Stimulated activated CD8-positive, alpha-beta memory T cell treated with anti-CD3 and anti-CD28 coated beads, Interleukin-15, amount 100 ng/mL, for 48 hours (primary cell): ENCODE data around the gene DAD1.
"Not testable (repeated sequence)": the region's sequence is repeated elsewhere in the genome, so short reads cannot be mapped to it uniquely, and the experiment has no call there.

Source experiments
- DNase-seq, 2 donors: peaks; one replicate each; pipeline ENCODE4 v3.0.0-alpha.2; 2020; ENCODE audit warnings: low read depth in 2 of 2

The DAD1 gene

DNA sequence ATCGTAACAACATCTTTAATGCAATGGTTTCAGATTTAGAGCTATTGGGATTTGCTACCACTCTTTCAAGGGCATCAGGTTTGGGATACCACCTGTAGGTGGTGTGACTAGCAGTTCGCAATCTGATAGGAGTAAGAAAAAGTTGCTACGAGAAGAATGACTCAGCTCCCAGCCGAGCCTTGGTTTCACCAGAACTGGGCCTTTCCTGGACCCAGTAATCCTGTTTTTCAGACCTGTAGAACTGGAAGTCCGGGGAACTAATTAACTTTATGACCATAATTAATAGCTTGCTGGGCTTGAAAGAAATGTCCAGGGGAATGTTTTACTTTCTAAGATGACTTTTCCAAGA lies 9.8 kb upstream of the DAD1 start:
- DNase-seq: peak in 1 of 2 donors; percentile 13

DNA sequence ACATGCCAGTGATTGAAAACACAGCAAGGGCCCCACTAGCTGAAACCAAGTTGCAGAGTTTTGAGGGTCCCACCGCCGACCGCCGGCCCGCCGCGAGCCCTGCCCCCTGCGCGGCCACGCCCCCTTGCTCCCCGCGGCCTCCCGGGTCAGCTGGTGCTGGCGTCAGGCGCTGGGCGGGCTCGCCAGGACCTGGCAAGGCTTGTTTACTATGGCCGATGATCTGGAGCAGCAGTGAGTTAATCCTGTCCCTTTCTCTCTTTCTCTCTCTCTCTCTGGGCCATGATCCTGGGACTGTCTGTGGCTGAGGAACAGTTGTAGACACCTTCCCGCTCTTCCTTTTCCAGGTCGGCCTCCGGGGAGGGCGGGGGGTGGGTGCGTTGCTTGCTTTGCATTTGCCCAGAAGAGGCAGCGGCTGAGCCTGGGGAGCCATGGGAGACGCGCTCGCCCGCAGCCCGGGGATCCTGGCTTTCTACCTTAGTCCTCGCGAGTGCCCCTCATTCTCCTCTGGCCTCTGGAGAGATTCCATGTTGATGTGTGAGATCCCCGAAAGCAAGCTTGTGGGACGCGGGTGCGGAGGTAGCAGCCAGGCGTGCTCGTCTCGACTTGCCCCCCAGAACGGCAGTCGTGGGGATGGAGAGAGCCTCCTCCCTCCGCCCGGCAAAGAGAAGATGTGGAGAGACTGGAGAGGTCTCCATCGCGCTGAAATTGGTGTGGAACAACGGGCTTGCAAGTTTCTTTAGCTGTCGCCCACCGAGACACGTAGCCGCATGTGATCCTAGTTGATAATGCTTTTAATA lies 9.3 kb upstream of the DAD1 start, which contains the start of gene ABHD4:
TSS of gene ABHD4 (plus strand) at position 202 of the 797 bp plus-strand sequence. CDS start at position 209, 7 bp downstream.
- DNase-seq: peak; percentile 45 to 64

DNA sequence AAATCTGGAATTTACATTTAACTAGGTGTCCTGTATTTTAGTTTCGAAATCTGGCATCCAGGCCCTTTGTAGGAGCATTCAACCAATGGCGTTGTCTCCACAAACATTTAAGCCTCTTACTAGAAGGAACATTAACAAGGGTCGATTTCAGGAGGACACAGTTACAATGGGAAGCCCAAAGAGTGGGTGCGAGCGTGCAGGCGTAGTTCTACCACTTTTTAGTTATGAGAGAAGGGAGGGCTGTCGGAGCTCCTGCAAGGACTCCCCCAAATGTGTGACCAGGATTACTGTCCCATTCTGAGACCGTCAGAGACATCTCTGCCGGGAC lies 8.7 kb upstream of the DAD1 start:
- no peak for DNase-seq

GRCh38 chr14:22597265-22597664 lies 8.2 kb upstream of the DAD1 start:
- no peak for DNase-seq

DNA sequence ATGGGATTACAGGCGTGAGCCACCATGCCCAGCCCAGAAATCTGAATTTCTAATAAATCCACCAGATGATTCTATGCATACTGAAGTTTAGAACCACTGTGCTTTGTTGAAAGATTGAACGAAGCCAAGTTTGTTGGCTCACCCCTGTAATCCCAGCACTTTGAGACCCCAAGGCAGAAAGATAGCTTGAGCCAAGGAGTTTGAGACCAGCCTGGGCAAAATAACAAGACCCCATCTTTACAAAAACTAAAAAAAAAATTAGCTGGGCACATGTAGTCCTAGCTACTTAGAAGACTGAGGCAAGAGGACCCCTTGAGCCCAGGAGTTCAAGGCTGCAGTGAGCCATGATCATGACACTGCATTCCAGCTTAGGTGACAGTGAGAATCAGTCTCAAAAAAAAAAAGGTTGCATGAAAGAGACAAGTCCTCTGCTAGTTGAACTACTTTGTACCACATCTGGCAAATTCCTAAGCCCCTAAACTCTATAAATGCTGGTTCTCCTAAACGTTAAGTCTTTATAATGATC lies 7.4 kb upstream of the DAD1 start:
- DNase-seq: no peak

- no peak for DNase-seq
These were observed 5.2 kb upstream of the DAD1 start for GRCh38 chr14:22594156-22594716.

DNA sequence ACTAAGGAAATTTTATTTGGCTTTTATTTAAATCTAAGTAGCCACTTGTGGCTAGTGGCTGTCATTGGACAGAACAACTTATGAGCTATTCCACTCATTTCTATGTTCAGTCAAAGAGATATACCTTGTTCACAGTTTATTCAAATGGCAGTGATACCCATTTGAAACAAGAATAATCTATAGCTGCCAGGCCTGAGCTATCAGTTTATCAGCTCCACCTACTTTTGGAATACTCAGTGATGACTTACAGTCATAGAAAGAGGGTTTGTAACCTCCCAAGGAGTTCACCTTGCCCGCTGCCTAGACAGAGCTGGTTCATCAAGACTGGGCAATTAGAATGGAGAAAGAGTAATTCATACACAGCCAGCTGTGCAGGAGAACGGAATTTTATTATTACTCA lies 4.6 kb upstream of the DAD1 start:
- DNase-seq: no peak

- no peak for DNase-seq
These were observed 4.2 kb upstream of the DAD1 start for GRCh38 chr14:22593189-22593588.

DNA sequence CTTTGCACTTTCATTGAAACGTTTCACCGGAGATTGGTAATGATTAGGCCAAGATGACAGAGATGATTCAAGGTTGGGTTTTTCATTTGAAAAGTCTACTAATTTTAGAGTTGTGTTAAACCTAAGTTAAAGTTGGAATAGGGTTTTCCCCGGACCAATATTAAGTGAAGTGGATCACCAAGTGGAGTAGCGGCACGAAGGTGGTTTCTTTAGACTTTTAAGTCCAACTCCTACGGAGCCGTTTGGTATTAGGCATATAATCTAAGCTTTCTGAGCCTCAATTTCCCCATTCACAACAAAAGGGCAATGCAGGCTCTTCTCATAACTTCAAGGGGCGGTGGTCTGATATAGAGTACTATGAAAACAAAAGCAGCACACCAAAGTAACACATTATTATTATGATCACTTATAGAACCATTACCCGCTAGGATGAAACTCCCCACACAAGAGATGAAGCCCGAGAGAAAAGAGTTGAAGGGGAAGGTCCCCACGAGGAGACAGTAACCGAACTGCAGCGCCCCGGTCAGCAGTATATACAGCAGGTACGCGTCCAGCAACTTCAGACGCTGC lies 413 bp downstream of the DAD1 start:
- no peak for DNase-seq

- not testable (repeated sequence) for DNase-seq
These were observed 1.2 kb downstream of the DAD1 start for GRCh38 chr14:22587677-22588422.

GRCh38 chr14:22587247-22587646 lies 1.8 kb downstream of the DAD1 start:
- DNase-seq: no peak

DNA sequence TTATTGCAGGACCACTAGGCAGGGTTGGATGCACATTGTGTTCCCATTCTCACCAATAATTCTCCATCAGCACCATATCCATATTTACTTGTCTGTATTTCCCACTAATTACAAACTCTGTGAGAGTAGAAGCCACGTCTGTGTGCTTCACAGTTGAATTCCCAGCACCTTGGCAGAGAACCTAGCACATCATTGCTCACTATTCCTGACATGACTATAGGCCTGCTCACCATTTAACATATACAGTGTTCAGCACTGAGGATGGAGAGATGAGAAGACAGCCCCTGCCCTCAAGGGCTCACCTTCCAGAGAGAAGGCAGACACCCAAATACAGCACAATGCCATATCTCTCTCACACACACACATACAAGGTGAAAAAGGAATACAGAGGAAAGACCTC lies 5.0 kb downstream of the DAD1 start:
- no peak for DNase-seq

DNA sequence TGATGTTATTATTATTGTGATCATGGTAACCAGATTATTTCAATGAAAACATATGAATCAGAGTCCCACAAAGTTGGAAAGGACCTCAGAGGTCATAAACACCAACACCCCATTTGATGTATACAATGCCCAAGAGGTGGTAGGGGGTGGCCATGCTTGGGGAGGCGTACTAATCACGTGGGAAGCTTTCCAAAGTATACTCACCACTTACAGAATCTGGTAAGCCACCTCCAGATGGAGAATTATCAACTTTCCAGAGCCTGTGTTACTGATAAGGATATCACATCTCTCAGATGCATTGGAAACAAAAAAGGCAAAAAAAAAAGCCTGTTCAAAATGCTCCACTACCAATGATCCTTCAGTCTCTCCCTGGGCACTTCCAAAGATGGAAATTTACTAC lies 8.4 kb downstream of the DAD1 start:
- DNase-seq: no peak

DNA sequence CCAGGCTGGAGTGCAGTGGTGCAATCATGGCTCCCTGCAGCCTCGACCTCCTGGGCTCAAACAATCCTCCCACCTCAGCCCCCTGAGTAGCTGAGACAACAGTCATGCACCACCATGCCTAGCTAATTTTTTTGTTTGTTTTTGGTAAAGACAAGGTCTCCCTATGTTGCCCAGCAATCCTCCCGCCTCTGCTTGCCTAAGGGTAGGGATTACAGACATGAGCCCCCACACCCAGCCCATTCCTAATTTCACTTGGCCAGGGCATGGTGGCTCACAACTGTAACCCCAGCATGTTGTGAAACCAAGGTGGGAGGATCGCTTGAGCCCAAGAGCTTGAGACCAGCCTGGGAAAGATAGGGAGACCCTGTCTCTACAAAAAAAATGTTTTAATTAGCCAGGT lies 9.1 kb downstream of the DAD1 start:
- DNase-seq: no peak

- DNase-seq: no peak
These were observed 9.8 kb downstream of the DAD1 start for GRCh38 chr14:22579236-22579635.

DNA sequence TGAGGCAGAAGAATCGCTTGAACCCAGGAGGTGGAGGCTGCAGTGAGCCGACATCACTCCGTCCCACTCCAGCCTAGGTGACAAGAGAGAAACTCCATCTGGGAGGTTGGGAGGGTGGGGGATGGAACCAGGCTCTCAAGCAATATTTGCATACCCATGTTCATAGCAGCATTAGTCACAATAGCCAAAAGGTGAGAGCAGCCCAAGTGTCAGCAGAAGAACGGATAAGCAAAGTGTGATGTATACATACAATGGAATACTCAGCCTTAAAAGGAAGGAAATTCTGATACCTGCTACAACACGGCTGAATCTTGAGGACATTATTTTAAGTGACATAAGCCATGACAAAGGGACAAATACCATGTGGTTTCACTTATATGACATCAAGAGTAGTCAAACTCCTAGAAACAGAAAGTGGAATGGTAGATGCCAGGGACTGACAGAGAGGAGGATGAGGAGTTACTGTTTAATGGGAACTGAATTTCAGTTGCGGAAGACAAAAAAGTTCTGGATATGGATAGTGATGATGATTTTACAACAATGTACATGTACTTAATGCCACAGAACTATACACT lies 11.6 kb downstream of the DAD1 start:
- no peak for DNase-seq

GRCh38 chr14:22573804-22574203 lies 15.2 kb downstream of the DAD1 start:
- no peak for DNase-seq

GRCh38 chr14:22572562-22573058 lies 16.4 kb downstream of the DAD1 start:
- no peak for DNase-seq

DNA sequence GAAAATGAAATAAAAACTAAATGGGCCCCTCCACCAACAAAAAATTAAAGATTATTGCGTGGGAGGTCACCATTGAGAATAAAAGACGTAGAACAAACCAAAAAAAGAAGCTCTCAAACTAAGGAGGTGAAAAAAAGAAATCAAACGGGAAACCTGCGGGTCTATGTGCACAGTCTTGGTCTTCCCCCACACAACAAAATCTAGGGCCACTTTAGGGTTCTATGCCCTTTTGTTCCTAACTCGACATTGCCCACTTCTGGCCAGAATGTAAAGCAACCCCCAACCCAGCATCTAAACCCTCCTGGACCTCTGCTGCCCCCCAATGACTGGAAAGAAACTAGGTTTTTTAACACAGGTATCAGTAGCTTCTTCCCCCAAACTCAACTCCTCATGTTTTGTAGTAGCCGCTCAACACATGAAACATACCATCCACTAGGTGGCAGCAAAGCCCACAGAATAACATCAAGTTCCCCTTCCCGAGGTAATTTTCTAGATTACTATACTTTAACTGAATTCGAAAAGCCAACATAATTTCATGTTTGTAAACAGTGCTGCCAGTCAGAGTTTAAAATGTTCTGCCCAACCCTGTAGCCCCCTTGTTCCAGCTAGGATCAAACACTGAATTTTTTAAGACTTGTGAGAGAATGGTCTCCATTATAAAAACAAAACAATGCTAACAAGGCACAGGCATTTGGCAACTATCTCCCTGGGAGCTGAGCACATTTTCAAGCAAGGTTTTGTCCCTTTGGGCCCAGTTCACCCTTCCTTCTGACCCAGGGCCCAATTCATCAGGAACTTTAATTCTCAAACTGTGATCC lies 18.7 kb downstream of the DAD1 start:
- DNase-seq: peak in 1 of 2 donors; percentile 71

DNA sequence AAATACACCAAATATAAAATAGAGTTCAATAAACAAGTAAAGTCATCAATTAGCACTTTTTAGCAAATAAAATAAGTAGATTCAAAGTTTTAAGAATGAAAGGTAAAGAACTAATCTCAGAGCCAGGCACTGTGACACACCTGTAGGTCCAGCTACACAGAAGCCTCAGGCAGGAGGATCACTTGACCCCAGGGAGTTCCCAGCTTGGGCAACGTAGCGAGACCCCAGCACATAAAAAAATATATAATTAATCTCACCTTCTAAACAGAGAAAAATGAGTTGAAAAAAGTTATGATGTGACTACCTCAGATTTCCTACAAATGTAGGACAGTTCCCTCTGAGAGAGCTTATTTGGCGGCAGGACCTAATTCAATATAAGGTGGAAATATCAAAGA lies 19.3 kb downstream of the DAD1 start:
- DNase-seq: no peak

DNA sequence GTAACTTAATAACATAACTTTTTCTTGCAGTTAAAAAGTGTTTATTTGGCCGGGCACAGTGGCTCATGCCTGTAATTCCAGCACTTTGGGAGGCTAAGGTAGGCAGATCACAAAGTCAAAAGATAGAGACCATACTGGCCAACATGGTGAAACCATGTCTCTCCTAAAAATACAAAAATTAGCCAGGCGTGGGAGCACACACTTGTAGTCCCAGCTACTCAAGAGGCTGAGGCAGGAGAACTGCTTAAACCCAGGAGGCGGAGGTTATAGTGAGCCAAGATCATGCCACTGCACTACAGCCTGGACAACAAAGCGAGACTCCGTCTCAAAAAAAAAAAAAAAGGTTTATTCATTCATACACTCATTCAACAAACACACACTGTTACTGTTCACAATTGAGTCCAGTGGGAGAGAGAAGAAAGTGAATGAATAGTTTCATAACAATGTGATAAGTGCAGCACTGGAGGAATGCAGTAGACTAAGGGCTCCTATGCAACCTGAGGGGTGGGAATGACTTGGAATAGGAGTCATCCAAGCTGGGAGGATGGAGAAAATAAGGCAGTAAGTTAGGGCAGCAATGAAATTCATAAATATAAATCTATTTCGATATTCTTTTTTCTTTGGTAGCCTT lies 19.8 kb downstream of the DAD1 start:
- DNase-seq: no peak
